HepG2 (cell line): ENCODE data around the gene CDAN1.

ENCODE experiments used
- CTCF ChIP-seq: sonication (generic); formaldehyde crosslinking; IDR thresholded peaks from 2 replicates; pipeline ENCODE4 v1.5.0; 2020; ENCODE audit warnings: mild to moderate bottlenecking, missing genetic modification reagents, moderate library complexity
- ZBTB49 ChIP-seq: sonication (generic); formaldehyde crosslinking; IDR thresholded peaks from 2 replicates; pipeline ENCODE4 v1.4.0; 2020; ENCODE audit warnings: missing genetic modification reagents, borderline replicate concordance

DNA sequence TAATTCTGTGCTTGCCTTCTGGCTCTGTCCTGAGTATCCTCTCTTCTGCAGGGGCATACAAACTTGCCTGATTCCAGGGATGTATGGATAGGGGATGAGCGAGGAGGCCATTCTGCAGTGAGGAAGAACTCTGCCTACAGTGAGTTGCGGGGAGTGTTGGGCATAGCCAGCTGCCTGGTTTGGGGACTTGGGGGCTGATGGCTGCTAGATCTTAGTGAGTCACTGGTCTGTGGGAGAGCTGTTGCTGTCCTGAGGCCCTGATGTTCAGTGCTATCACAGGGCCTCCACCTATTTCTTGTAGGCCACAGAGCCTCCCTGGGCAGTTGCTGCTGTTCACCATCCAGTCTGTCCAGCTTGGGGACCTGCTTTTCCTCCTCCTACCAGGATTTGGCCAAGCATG is 20.3 kb downstream of the CDAN1 start:
- no peak for TF ChIP-seq ZBTB49 (CRISPR knock-in tag)
- TF ChIP-seq CTCF: no peak
